SH-SY5Y (cell line): ENCODE results near the gene TTPAL.

Source experiments
- GATA2 ChIP-seq: IDR thresholded peaks from 2 replicates; pipeline ENCODE4 v1.6.1; 2011; ENCODE audit warnings: mild to moderate bottlenecking, low read depth, low read length
- GATA3 ChIP-seq: IDR thresholded peaks from 2 replicates; pipeline ENCODE4 v1.6.1; 2011; ENCODE audit warnings: low read depth, mild to moderate bottlenecking, low read length, moderate library complexity

DNA sequence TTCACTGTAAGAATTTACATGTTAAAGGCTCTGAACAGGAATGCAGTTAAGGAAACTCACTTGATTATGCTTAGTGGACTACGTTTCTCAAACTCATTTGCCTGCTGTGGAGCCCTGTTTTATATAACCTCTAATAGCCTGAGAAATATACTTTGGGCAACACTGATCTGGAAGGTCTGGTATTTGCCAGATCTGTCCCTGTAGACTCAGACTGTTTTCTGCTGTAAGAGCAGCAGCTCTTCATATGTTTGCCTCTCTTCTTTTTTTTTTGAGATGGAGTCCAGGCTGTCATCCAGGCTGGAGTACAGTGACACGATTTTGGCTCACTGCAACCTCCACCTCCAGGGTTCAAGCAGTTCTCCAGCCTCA, 10.1 kb downstream of the TTPAL start:
- TF ChIP-seq GATA3 (no peak), GATA2 (no peak)
